Measurements from ENCODE around the gene GDF9. TPM values are rescaled to one million over a fixed set of nuclear protein-coding genes. Genes with fewer than 3 reads are reported as not detected.

Gene GDF9
- total RNA-seq, 1 experiment from 2014 or later, result 0.42 TPM

GRCh38 chr5:132825834-132826391 lies 40.4 kb downstream of the GDF9 start:
- peak; percentile 6 for ATAC-seq
- peaks cover 70% of the 10 kb centered on the region for H3K27me3 Mint-ChIP-seq (ENCODE audit: low read depth)

More at GRCh38 chr5:132825834-132826391, 40.4 kb downstream of the GDF9 start:
- Mint-ChIP-seq H3K27ac (no peak overlapping the region), H3K4me3 (peak overlapping the region; percentile 52), H3K36me3 (no peaks in the 10 kb centered on the region), H3K4me1 (peaks cover 12% of the 10 kb centered on the region), H3K9me3 (no peaks in the 10 kb centered on the region)
- TF ChIP-seq ATF6 (CRISPR knock-in tag; IDR thresholded peaks at IDR 0.05) (no peak), ZNF317 (CRISPR knock-in tag; IDR thresholded peaks at IDR 0.05; ENCODE audit: borderline replicate concordance, low read depth) (no peak), NR1H2 (CRISPR knock-in tag; IDR thresholded peaks at IDR 0.05) (no peak), ZNF416 (CRISPR knock-in tag; IDR thresholded peaks at IDR 0.05) (no peak), MAX (CRISPR knock-in tag; IDR thresholded peaks at IDR 0.05) (0 out of 2 replicates have a peak, but pooled peaks have one; percentile 45), ZNF532 (CRISPR knock-in tag; IDR thresholded peaks at IDR 0.05; ENCODE audit: borderline replicate concordance) (no peak), NFYB (CRISPR knock-in tag; conservative IDR thresholded peaks at IDR 0.05; ENCODE audit: low read depth) (no peak), ATF1 (CRISPR knock-in tag; IDR thresholded peaks at IDR 0.05) (peak; percentile 60; the same call in 1 of the 2 replicates), IRF2 (CRISPR knock-in tag; IDR thresholded peaks at IDR 0.05; ENCODE audit: borderline replicate concordance, low read depth) (no peak), CBFB (CRISPR knock-in tag; IDR thresholded peaks at IDR 0.05; ENCODE audit: low read depth) (no peak)
- TF ChIP-seq, protein P1, sequence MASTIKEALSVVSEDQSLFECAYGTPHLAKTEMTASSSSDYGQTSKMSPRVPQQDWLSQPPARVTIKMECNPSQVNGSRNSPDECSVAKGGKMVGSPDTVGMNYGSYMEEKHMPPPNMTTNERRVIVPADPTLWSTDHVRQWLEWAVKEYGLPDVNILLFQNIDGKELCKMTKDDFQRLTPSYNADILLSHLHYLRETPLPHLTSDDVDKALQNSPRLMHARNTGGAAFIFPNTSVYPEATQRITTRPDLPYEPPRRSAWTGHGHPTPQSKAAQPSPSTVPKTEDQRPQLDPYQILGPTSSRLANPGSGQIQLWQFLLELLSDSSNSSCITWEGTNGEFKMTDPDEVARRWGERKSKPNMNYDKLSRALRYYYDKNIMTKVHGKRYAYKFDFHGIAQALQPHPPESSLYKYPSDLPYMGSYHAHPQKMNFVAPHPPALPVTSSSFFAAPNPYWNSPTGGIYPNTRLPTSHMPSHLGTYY (CRISPR knock-in tag; IDR thresholded peaks at IDR 0.05), result no peak
- DNase-seq (ENCODE audit: low spot score), result peak; percentile 49
- ChIA-PET CTCF (interaction anchor here (0.6 to 3.7 kb wide), 15 partner anchors 9 to 148 kb away, joined by 3 to 26 read pairs (median 4); partner anchors contain the start of genes CCNI2, GDF9, KIF3A and SOWAHA), POLR2A (interaction anchor here (0.6 to 1.6 kb wide), 4 partner anchors 13 to 58 kb away, joined by 3 to 13 read pairs (median 3); partner anchors contain the start of genes GDF9, SOWAHA and UQCRQ)
